Measurements from ENCODE around the gene ETNPPL. TPM values are rescaled to one million over a fixed set of nuclear protein-coding genes. Genes with fewer than 3 reads are reported as not detected.
A peak's percentile ranks its signal among the peaks of the same experiment; 100 is the strongest.
"Not testable (repeated sequence)": the region's sequence is repeated elsewhere in the genome, so short reads cannot be mapped to it uniquely, and the experiment has no call there.

Gene ETNPPL
- total RNA-seq, 2 donors from 2014 or later = not detected

DNA sequence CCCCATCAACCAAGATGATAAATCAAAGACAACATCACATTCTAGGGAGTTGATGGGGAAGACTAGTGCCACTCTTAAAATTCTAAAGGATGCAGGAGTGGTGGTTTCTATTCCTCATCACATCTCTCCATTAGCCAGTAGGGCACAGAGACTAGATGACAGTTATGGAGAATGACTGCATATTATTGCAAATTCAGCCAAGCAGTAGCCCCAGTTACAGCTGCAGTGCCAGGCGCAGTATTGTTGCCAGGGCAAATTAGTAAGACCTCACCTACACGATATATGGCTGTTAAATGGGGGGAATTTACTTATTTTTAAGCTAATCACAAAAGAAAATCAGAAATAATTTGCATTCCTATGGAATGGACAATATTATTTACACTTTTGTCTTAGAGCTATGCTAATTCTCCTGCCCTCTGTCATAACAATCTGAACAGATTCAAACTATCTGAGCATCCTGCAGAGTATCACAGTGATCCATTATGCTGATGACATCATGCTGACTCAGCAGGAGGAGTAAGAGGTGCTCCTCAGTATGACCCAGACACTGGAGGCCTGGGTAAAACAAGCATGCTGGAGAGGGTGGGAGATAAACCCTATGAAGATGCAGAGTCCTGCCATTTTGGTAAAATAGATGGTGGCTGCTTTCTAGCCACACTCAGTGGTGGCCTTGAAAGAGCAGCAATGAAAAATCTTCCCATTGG, 24.7 kb downstream of the ETNPPL start:
- H3K9me3 Mint-ChIP-seq = no peaks in the 10 kb centered on the region
- H3K36me3 Mint-ChIP-seq (ENCODE audit: low read depth) = no peaks in the 10 kb centered on the region
- ATAC-seq (replicated peaks) = peak; percentile 32
- no peak overlapping the region for H3K4me3 Mint-ChIP-seq
- no peaks in the 10 kb centered on the region for H3K4me1 Mint-ChIP-seq
- H3K27ac Mint-ChIP-seq = no peak overlapping the region
- H3K27me3 Mint-ChIP-seq = peaks cover 4% of the 10 kb centered on the region

DNA sequence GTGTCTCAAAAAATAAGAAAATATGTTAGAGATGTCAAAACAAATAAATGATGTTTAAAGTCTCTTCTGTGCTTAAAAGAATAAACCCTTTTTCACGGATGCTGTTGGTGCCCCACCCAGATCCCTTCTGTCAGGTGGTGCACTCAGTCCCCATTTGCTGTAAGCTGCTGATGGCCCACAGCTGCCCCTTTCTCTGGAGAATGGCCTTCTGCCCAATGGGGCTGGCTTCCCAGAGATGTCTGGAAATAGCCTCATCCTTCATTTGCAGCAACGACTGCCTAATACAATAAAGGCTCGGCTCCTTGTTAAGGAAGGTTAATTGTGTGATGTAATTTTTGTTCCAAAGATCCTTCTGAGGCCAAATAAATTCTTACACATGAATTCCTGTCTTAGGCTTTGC, 31.8 kb downstream of the ETNPPL start:
- Mint-ChIP-seq H3K4me1 (no peaks in the 10 kb centered on the region), H3K27me3 (no peaks in the 10 kb centered on the region), H3K36me3 (ENCODE audit: low read depth) (no peaks in the 10 kb centered on the region), H3K27ac (no peak overlapping the region), H3K4me3 (no peak overlapping the region), H3K9me3 (peaks cover 4% of the 10 kb centered on the region)
- ATAC-seq (replicated peaks) = no peak

DNA sequence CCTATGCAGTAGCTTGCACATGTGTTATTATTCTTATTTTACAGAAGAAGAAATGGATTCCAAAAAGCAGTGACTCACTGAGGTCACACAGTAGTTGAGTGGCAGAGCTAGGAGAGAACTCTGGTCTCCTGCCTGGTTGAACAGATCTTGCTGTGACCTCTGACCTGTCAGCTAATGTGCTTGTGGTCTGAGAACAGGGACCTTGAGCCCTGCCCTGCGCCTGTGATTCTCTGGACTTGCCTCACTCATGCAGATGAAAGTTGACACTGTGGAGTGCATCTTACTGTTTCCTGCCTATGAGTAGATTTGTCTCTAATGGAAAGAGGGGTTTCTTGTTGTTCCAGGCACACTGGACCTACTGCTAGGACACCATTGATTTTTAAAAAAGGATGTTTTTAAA, 32.3 kb downstream of the ETNPPL start:
- Mint-ChIP-seq H3K9me3 (peaks cover 4% of the 10 kb centered on the region), H3K4me1 (no peaks in the 10 kb centered on the region), H3K4me3 (no peak overlapping the region), H3K27ac (no peak overlapping the region), H3K36me3 (ENCODE audit: low read depth) (no peaks in the 10 kb centered on the region), H3K27me3 (no peaks in the 10 kb centered on the region)
- no peak for ATAC-seq (replicated peaks)

DNA sequence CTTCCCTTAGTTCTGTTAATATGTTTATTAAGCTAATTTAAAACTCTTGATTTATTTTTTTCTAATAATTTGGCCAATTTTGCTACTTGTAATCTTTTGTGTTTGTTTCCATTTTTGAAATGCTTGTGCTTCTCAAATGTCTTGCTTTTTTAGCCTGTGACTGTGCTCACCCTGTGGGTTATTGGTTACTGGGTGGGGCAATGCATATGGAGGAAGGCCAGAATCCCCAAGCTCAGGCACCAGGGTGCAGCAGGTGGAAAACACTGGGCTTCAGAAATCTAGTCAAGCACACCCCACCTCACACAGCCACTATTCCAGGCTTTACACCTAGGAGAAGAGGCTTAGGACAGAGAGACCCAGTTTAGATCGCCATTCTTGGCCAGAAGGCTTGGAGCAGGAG, 33.1 kb downstream of the ETNPPL start:
- Mint-ChIP-seq H3K4me1 (no peaks in the 10 kb centered on the region), H3K27me3 (no peaks in the 10 kb centered on the region), H3K27ac (no peak overlapping the region), H3K9me3 (peaks cover 4% of the 10 kb centered on the region), H3K4me3 (no peak overlapping the region), H3K36me3 (ENCODE audit: low read depth) (no peaks in the 10 kb centered on the region)
- ATAC-seq (replicated peaks) = no peak

DNA sequence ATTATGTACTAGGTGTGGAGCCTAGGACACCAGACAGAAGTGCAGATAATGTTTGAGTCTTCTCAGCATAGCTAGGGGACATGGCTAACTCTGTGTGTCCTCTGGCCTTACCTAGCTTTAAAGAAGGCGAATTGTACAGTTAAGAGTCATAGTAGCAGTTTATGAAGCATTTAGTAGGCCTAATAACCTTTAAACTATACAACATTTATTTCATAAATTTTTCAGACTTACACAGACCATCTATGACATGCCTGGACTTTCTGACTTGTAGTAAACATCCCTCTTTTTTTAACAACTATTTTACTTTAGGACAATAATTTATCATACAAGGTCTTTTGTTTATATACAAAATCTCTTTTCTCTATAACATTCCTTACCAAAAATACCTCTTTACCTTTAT, 37.4 kb downstream of the ETNPPL start:
- no peak overlapping the region for H3K27ac Mint-ChIP-seq
- no peak overlapping the region for H3K4me3 Mint-ChIP-seq
- no peaks in the 10 kb centered on the region for H3K27me3 Mint-ChIP-seq
- ATAC-seq (replicated peaks) = no peak
- H3K9me3 Mint-ChIP-seq = peaks cover 4% of the 10 kb centered on the region
- no peaks in the 10 kb centered on the region for H3K36me3 Mint-ChIP-seq (ENCODE audit: low read depth)
- H3K4me1 Mint-ChIP-seq = no peaks in the 10 kb centered on the region

DNA sequence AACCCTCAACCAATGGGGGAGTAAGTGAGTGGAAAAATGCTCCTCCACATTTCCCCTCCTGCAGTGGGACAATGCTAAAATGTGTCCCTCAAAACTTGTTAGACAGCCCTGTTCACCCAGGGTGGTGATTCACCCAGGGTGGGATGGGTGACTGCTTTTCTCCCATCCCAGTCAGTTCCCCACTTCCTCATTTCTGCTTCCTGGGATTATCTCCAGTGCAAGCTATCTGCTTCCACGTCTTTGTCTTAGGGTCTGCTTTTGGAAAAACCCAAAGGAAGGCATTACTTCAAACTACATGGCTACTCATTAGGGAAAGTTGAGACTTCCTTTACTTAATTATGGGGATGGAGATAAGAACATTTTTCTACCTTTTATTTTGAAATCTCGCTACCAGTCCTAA, 45.5 kb downstream of the ETNPPL start:
- no peaks in the 10 kb centered on the region for H3K9me3 Mint-ChIP-seq
- H3K27me3 Mint-ChIP-seq = no peaks in the 10 kb centered on the region
- no peak for ATAC-seq (replicated peaks)
- H3K4me3 Mint-ChIP-seq = no peak overlapping the region
- H3K27ac Mint-ChIP-seq = no peak overlapping the region
- no peaks in the 10 kb centered on the region for H3K36me3 Mint-ChIP-seq (ENCODE audit: low read depth)
- no peaks in the 10 kb centered on the region for H3K4me1 Mint-ChIP-seq

DNA sequence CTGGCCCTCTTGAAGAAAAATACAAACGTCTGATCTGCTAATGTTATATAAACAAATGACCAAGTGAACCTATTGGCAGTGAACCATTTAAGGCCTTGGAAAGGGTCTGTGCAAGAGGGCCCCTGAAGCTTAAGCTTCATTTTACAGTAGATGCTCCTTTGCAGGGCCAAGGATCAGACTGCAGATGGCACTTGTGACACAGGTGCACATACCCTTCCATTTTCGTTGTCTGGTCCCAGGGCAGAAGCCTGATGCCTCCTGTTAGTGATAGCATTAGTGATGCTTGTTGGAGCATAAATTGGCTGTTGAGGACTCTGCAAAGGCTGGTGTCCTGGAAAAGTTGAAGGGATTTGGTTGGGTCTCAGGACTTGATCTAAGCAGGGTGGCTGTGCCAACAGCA, 46.5 kb downstream of the ETNPPL start:
- Mint-ChIP-seq H3K27ac (no peak overlapping the region), H3K4me1 (no peaks in the 10 kb centered on the region), H3K36me3 (ENCODE audit: low read depth) (no peaks in the 10 kb centered on the region), H3K9me3 (no peaks in the 10 kb centered on the region), H3K27me3 (no peaks in the 10 kb centered on the region), H3K4me3 (no peak overlapping the region)
- ATAC-seq (replicated peaks) = no peak

DNA sequence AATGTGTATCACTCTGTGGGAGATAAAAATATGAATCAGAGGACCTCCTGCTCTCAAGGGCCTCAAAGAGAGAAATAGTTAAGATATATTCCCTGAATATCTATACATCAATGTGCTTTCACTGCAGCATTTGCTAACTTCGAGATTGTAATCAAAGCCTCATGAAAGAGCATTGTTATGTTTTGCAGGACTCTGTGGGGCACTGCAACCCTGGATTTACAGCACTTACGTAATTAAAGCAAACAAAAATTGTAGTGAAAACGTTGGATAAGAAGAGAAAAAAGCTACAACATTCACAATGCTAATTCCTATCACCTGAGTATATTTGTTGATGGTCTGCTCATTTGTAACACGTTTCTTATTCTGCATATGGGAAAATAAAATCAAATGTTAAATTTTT, 48.0 kb downstream of the ETNPPL start:
- Mint-ChIP-seq H3K27ac (no peak overlapping the region), H3K9me3 (no peaks in the 10 kb centered on the region), H3K36me3 (ENCODE audit: low read depth) (no peaks in the 10 kb centered on the region), H3K4me1 (no peaks in the 10 kb centered on the region), H3K27me3 (no peaks in the 10 kb centered on the region), H3K4me3 (no peak overlapping the region)
- no peak for ATAC-seq (replicated peaks)

DNA sequence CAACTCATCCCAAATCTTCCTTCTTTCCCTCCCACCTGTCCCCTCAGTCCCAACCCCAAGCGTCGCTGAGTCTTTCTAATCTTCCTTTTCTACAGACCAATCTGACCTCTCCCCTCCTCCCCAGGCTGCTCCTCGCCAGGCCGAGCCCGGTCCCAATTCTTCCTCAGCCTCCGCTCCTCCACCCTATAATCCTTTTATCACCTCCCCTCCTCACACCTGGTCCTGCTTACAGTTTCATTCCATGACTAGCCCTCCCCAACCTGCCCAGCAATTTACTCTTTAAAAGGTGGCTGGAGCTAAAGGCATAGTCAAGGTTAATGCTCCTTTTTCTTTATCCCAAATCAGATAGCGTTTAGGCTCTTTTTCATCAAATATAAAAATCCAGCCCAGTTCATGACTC, 52.3 kb downstream of the ETNPPL start:
- not testable (repeated sequence) for ATAC-seq (replicated peaks); H3K27me3 Mint-ChIP-seq; H3K27ac Mint-ChIP-seq; H3K4me1 Mint-ChIP-seq; H3K36me3 Mint-ChIP-seq (ENCODE audit: low read depth); H3K9me3 Mint-ChIP-seq; H3K4me3 Mint-ChIP-seq

DNA sequence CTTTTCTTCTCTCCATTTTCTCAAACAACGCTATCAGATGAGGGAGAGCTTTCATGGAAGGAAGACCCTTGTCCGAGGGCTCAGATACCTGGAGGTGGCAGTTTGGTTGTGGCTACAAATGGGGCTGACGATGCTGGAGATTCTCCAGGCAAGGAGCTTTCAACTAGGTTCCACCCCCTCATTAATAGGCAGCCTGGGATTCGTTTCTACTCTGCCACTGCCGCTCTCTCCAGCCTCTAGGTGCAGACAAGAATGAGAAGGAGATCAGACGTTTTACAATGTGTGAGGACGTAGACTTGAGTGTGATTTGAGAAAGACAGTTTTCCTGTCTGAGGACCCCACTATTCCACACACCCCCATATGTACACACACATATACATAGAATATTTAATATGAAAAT, 53.1 kb downstream of the ETNPPL start:
- H3K36me3 Mint-ChIP-seq (ENCODE audit: low read depth) = no peaks in the 10 kb centered on the region
- H3K4me1 Mint-ChIP-seq = no peaks in the 10 kb centered on the region
- no peaks in the 10 kb centered on the region for H3K27me3 Mint-ChIP-seq
- no peak overlapping the region for H3K27ac Mint-ChIP-seq
- ATAC-seq (replicated peaks) = no peak
- no peaks in the 10 kb centered on the region for H3K9me3 Mint-ChIP-seq
- H3K4me3 Mint-ChIP-seq = no peak overlapping the region

DNA sequence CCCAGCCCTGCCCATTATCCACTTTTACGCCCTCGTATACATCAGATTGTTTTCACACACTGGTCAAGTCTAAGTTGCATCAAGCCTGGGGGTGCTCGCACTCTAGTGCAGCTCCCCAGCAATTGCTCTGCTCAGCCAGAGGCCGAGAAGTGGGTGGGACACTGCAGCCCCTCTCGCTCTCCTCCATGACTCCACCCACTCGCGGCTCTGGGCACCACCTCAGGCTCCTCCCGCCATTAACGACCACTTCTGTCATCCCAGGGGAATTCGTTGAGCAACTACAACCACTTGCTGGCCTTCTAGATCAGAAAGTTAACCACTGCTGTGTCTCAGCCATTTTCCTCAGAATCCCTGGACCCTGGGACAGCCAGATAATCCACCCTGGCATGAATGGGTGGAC, 53.6 kb downstream of the ETNPPL start:
- no peaks in the 10 kb centered on the region for H3K27me3 Mint-ChIP-seq
- no peaks in the 10 kb centered on the region for H3K4me1 Mint-ChIP-seq
- H3K4me3 Mint-ChIP-seq = no peak overlapping the region
- H3K27ac Mint-ChIP-seq = no peak overlapping the region
- no peaks in the 10 kb centered on the region for H3K9me3 Mint-ChIP-seq
- no peak for ATAC-seq (replicated peaks)
- H3K36me3 Mint-ChIP-seq (ENCODE audit: low read depth) = no peaks in the 10 kb centered on the region

DNA sequence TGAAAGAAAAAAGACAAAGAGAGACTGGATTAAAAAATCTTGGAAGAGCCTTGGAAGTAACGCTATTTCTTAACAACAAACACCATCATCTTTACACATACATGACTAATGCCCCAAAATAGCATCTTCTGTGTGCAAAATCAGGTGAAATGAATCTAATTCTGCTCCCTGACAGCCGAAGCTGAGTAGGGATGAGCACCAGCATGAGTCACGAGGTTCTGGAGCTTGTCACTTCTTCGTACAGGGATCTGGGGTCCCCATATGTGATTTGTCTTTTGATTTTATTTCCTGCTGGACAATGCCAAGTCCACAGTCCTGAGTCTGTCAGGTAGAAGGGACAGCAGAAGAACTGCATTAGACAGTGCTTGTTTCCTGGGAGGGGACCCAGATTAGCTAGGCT, 56.6 kb downstream of the ETNPPL start:
- Mint-ChIP-seq H3K4me3 (no peak overlapping the region), H3K27me3 (no peaks in the 10 kb centered on the region), H3K36me3 (ENCODE audit: low read depth) (no peaks in the 10 kb centered on the region), H3K4me1 (peaks cover 15% of the 10 kb centered on the region), H3K9me3 (no peaks in the 10 kb centered on the region), H3K27ac (no peak overlapping the region)
- no peak for ATAC-seq (replicated peaks)

DNA sequence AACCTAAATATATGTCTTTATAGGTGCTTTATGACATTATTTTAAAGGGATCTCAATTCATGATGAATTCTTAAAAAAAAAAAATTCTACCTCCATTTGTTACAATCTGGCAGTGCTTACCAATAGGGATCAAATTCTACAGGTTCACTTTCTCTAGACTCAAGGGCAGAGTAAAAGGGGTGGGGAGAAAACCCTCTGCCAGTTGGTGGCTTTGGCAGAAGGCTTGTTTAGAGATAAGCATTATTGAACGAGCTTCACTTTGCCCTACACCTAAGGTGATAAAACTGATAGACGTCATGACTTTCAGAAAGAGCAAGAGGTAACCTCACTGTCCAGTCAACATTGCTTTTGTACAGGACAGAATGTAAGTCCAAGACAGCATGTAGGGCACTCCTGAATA, 58.9 kb downstream of the ETNPPL start:
- ATAC-seq (replicated peaks) = no peak
- no peaks in the 10 kb centered on the region for H3K9me3 Mint-ChIP-seq
- peaks cover 25% of the 10 kb centered on the region for H3K4me1 Mint-ChIP-seq
- H3K36me3 Mint-ChIP-seq (ENCODE audit: low read depth) = no peaks in the 10 kb centered on the region
- no peaks in the 10 kb centered on the region for H3K27me3 Mint-ChIP-seq
- H3K27ac Mint-ChIP-seq = no peak overlapping the region
- no peak overlapping the region for H3K4me3 Mint-ChIP-seq

DNA sequence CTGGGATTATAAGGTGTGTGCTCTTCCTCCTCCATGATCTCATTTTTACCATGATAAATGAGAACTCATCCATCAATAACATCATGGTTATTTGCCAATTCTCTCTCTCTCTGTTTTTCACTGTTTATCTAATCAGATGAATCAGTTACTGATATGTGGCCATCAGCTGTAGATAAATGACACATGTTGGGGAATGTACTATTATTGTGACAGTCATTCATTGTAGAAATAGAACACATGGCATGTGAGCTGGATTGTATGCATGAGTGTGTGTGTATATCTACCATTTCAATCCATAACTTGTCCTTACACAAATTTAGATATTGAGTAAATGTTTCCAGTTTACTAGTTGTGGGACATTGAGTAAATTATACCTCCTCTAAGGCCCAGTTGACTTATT, 59.5 kb downstream of the ETNPPL start:
- Mint-ChIP-seq H3K4me1 (peaks cover 25% of the 10 kb centered on the region), H3K9me3 (no peaks in the 10 kb centered on the region), H3K36me3 (ENCODE audit: low read depth) (no peaks in the 10 kb centered on the region), H3K27me3 (no peaks in the 10 kb centered on the region), H3K27ac (peak overlapping the region; percentile 89), H3K4me3 (peak overlapping the region; percentile 43)
- peak; percentile 52 for ATAC-seq (replicated peaks)

DNA sequence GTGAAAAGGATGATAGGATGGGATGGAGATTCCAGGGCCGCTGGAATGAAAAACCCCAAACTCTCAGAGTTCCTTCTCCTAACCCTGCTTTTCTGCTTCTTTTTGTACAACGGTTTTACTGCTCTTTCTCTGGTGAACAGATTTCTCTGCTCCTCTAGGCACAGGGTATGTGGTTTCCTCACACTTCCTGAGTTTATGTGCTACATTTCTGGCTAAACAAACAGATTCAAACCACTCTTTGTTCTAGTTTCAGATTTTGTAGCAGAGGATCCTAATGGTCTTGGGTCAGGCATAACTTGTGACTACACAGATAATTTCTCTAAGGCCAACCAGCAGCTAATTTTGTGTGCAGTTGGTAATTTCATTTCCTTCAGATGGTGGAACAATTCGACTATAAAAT, 59.9 kb downstream of the ETNPPL start:
- peak overlapping the region; percentile 89 for H3K27ac Mint-ChIP-seq
- no peaks in the 10 kb centered on the region for H3K9me3 Mint-ChIP-seq
- no peaks in the 10 kb centered on the region for H3K36me3 Mint-ChIP-seq (ENCODE audit: low read depth)
- peak; percentile 56 for ATAC-seq (replicated peaks)
- H3K4me3 Mint-ChIP-seq = peak overlapping the region; percentile 43
- H3K27me3 Mint-ChIP-seq = no peaks in the 10 kb centered on the region
- peaks cover 25% of the 10 kb centered on the region for H3K4me1 Mint-ChIP-seq

All from activated T-helper 17 cell treated with anti-CD3 and anti-CD28 coated beads, Interleukin-2, amount 50 U/mL, for 72 hours (primary cell).